ENCODE results near the gene NOTCH4. TPM values are rescaled to one million over a fixed set of nuclear protein-coding genes. Genes with fewer than 3 reads are reported as not detected.

NOTCH4 gene
- total and polyA plus RNA-seq, 9 of the 15 experiments (the other 6 are each of a cell fraction or from before 2014, with no cell fraction given): 0.24 to 4.3 (median 1.7) TPM

DNA sequence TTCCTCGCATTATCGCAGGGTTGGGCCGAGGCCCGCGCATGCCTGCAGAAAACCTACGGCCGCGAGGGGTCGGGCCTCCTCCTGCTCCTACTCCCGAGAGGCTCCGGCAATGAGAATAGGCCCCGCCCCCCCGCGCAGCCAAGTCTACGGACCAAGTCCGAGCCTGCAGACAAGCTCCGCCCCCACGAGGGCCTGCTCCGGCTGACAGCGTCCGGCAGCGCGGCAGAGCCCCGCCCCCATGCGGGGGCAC, 28.3 kb downstream of the NOTCH4 start (continued):
- TF ChIP-seq SNIP1 (IDR thresholded peaks at IDR 0.05; ENCODE audit: low read depth): no peak
- TF ChIP-seq EHMT2 (IDR thresholded peaks at IDR 0.05): no peak
- TF ChIP-seq GTF2A2 (tag; IDR thresholded peaks at IDR 0.05): no peak
- TF ChIP-seq, protein P1, sequence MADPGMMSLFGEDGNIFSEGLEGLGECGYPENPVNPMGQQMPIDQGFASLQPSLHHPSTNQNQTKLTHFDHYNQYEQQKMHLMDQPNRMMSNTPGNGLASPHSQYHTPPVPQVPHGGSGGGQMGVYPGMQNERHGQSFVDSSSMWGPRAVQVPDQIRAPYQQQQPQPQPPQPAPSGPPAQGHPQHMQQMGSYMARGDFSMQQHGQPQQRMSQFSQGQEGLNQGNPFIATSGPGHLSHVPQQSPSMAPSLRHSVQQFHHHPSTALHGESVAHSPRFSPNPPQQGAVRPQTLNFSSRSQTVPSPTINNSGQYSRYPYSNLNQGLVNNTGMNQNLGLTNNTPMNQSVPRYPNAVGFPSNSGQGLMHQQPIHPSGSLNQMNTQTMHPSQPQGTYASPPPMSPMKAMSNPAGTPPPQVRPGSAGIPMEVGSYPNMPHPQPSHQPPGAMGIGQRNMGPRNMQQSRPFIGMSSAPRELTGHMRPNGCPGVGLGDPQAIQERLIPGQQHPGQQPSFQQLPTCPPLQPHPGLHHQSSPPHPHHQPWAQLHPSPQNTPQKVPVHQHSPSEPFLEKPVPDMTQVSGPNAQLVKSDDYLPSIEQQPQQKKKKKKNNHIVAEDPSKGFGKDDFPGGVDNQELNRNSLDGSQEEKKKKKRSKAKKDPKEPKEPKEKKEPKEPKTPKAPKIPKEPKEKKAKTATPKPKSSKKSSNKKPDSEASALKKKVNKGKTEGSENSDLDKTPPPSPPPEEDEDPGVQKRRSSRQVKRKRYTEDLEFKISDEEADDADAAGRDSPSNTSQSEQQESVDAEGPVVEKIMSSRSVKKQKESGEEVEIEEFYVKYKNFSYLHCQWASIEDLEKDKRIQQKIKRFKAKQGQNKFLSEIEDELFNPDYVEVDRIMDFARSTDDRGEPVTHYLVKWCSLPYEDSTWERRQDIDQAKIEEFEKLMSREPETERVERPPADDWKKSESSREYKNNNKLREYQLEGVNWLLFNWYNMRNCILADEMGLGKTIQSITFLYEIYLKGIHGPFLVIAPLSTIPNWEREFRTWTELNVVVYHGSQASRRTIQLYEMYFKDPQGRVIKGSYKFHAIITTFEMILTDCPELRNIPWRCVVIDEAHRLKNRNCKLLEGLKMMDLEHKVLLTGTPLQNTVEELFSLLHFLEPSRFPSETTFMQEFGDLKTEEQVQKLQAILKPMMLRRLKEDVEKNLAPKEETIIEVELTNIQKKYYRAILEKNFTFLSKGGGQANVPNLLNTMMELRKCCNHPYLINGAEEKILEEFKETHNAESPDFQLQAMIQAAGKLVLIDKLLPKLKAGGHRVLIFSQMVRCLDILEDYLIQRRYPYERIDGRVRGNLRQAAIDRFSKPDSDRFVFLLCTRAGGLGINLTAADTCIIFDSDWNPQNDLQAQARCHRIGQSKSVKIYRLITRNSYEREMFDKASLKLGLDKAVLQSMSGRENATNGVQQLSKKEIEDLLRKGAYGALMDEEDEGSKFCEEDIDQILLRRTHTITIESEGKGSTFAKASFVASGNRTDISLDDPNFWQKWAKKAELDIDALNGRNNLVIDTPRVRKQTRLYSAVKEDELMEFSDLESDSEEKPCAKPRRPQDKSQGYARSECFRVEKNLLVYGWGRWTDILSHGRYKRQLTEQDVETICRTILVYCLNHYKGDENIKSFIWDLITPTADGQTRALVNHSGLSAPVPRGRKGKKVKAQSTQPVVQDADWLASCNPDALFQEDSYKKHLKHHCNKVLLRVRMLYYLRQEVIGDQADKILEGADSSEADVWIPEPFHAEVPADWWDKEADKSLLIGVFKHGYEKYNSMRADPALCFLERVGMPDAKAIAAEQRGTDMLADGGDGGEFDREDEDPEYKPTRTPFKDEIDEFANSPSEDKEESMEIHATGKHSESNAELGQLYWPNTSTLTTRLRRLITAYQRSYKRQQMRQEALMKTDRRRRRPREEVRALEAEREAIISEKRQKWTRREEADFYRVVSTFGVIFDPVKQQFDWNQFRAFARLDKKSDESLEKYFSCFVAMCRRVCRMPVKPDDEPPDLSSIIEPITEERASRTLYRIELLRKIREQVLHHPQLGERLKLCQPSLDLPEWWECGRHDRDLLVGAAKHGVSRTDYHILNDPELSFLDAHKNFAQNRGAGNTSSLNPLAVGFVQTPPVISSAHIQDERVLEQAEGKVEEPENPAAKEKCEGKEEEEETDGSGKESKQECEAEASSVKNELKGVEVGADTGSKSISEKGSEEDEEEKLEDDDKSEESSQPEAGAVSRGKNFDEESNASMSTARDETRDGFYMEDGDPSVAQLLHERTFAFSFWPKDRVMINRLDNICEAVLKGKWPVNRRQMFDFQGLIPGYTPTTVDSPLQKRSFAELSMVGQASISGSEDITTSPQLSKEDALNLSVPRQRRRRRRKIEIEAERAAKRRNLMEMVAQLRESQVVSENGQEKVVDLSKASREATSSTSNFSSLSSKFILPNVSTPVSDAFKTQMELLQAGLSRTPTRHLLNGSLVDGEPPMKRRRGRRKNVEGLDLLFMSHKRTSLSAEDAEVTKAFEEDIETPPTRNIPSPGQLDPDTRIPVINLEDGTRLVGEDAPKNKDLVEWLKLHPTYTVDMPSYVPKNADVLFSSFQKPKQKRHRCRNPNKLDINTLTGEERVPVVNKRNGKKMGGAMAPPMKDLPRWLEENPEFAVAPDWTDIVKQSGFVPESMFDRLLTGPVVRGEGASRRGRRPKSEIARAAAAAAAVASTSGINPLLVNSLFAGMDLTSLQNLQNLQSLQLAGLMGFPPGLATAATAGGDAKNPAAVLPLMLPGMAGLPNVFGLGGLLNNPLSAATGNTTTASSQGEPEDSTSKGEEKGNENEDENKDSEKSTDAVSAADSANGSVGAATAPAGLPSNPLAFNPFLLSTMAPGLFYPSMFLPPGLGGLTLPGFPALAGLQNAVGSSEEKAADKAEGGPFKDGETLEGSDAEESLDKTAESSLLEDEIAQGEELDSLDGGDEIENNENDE (IDR thresholded peaks at IDR 0.05; ENCODE audit: low read depth, low read length): peak; percentile 56
- TF ChIP-seq, protein P2, sequence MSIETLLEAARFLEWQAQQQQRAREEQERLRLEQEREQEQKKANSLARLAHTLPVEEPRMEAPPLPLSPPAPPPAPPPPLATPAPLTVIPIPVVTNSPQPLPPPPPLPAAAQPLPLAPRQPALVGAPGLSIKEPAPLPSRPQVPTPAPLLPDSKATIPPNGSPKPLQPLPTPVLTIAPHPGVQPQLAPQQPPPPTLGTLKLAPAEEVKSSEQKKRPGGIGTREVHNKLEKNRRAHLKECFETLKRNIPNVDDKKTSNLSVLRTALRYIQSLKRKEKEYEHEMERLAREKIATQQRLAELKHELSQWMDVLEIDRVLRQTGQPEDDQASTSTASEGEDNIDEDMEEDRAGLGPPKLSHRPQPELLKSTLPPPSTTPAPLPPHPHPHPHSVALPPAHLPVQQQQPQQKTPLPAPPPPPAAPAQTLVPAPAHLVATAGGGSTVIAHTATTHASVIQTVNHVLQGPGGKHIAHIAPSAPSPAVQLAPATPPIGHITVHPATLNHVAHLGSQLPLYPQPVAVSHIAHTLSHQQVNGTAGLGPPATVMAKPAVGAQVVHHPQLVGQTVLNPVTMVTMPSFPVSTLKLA (conservative IDR thresholded peaks at IDR 0.05): peak in 1 of 2 experiments; percentile 93; a peak in 2 of 4 replicates
- TF ChIP-seq CAMTA2 (CRISPR knock-in tag; conservative IDR thresholded peaks at IDR 0.05): no peak
- no peak for TF ChIP-seq POU5F1 (IDR thresholded peaks at IDR 0.05; ENCODE audit: borderline replicate concordance, low read depth, low read length, partially characterized antibody)
- no peak; the same call in 1 of the 2 replicates for TF ChIP-seq FOXP4 (CRISPR knock-in tag; IDR thresholded peaks at IDR 0.05; ENCODE audit: borderline replicate concordance)
- TF ChIP-seq ZNF280B (CRISPR knock-in tag; IDR thresholded peaks at IDR 0.05): no peak
- peak; percentile 54; the same call in 1 of the 2 replicates for TF ChIP-seq CTBP1 (IDR thresholded peaks at IDR 0.05; ENCODE audit: borderline replicate concordance)
- TF ChIP-seq WHSC1 (IDR thresholded peaks at IDR 0.05; ENCODE audit: low read length): no peak

All from K562 (cell line).